NCI-H2196 (cell line): Measurements from ENCODE around the gene FCHSD2.

Experiments used
- DNase-seq: peaks from one replicate; lab custom pipeline; 2025; ENCODE audit not compliant: unreplicated experiment; lab: John Stamatoyannopoulos, UW

Gene FCHSD2

DNA sequence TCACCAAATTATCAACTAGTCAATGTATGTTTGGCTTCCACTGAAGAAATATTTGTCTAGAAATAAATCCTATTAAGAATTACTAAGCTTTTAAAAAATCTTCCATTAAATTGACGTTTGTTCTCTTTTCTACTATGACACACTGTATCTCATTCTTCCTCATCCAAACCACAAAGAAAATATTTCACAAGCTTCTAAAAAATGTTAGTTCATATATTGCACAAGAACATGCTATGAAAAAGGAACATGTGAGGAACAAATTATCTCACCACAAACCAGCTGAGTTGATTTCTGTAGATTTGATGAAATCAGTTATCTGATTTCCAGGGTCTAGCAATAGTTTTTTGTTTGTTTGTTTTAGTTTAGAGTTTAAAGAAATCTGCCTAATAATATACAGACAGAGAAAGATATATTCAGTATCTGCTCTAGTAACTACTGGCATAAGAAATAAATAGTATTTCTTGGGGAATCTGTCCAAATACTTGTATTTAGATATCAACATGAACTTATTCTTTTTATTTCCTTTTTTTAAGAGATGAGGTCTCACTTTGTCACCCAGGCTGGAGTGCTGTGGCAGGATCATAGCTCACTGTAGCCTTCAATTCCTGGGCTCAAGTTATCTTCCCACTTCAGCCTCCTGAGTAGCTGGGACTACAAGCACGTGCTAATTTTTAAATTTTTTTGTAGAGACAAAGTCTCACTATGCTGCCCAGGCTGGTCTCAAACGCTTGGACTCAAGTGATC, 166.2 kb downstream of the FCHSD2 start:
- no peak for DNase-seq

DNA sequence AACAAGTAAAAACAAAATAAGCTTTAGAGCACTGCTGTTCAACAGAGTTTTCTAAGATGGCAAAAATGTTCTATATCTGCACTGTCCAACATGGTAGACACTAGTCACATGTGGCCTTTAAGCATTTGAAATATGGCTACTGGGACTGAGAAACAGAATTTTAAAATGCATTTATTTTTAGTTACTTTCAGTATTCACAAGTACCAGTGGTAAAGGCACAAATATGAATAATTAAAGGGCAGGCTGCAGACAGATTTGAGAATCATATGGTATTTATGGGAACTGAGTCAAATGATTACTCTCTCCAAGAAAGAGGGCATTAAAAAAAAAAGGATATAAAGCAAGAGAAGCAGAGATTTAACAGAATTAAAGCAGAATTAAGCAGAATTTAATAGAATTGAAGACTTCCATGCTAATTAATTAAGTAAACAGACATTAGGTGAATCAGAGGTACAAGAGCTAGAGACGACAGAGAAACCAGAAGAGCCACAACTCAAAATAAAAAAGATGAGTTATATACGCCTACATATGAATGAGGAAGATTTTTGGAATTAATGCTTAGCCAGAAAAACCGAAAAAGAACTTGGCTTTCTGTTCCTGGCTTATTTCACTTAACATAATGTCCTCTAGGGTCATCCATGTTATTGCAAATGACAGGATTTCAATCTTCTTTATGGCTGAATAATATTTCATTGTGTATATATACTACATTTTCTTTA, 167.5 kb downstream of the FCHSD2 start:
- DNase-seq, result no peak

DNA sequence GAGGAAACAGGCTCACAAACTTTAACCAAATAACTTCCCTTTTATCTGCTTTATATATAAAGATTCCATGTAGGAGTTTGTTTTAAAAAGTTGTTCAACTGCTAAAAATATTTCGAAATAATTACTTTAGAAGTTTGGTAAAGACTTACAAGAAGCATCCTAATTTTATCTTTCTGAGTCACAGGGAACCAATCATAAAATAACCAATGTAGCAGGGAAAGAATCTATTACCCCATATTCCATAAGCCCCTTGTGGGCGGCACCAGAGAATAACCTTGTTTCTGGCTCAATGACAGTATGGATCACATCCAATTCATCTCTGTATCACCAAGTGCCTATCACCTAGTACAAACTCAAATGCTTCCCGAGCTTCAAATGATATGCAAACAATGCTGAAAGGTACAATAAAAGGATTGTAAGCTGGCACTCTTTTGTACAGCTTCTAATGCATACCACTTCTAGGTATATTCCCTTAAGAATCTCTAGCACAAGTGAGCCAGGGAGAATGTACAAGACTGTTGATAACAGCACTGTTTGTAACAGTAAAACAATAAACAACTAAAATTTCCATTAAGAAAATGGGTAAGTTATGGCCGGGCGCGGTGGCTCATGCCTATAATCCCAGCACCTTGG, 169.5 kb downstream of the FCHSD2 start:
- DNase-seq, result no peak

DNA sequence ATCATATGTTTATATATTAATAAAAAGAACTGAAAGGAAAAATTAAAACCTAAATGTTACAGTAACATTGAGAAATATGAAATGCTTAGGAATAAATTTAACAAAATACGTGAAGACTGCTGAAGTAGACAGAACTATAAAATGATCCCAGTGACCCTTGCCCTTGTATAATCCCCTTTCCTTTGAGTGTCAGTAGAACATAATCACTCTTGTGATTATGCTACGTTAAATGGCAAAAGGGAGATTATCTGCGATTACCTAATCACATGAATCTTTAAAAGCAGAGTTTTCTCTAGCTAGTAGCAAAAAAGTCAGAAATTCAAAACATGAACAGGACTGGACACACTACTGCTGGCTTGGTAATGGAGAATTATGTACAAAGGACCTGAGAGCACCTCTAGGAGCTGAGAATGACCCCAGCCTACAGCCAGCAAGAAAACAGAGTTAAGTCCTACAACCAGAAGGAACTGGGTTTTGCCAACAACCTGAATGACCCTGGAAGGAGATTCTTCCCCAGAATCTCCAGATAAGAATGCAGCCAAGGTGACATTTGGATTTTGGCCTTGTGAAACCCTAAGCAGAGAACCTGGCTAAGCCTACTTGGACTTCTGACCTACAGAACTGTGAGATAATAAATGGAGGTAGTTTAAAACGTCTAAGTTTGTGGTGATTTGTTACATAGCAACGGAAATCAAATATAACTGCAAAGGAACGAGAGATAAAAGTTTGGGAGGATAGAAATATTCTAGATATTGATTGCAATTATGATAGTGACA, 170.7 kb downstream of the FCHSD2 start:
- DNase-seq, result no peak

DNA sequence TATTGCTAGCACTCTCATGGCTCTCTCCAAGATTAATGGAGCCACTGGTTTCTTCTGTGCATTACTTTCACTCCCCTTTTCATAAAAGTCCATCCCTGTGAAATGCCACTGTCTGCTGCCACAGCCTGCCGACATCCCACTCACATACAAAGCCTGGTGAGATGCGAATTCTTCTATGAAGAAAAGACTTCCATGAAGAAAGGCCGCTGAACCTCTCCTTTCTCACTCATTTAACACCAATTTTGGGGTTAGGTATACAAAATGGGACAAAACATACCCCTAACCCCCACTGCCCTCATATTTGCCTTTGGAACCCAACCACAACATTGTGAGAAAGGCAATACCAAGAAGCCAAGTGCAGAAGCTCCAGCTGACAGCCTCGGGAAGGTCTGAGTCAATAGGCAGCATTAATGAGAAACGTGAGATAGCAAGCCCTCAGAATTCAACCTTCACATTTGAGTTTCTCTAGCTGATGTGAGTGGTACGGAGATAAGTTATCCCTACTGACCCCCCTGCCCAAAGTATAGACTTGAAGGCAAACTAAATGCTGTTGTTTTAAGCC, 171.5 kb downstream of the FCHSD2 start:
- no peak for DNase-seq

DNA sequence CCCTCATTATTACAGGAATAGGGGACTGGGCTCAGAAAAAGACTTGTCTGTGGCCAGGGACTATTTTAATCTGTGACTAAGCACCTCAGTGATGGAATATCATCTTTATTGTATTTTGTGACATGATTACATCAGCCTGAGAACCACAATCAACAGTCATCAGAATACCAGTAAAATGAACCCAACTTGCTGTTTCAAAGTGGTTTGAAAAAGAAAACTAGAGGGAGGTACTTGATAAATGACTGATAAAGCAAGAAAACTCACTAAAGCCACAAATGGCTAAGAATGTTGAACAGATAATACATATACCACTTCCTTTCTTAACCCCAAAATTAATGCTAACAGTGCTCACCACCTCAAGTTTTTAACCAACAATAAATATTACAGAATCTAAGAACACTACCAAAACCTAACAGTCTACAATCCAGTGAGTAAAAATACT, 172.2 kb downstream of the FCHSD2 start:
- no peak for DNase-seq

DNA sequence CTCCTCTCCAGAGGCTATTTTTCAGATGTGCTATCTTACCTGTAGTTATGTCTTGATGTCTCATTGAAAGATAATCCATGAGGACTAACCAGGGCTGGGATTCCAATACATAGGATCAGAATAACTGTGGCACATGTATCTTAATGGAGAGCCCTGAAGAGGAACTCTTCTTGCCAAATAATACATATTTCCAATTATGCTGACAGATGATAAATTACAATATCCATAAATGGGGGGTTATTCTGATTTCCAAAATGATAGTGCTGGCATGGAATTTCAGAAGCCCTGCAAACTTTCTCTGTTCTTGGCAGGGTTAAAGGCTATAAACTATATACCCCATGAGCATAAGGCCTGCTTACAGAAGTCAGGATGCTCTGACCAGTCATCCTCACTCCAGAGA, 173.7 kb downstream of the FCHSD2 start:
- no peak for DNase-seq

DNA sequence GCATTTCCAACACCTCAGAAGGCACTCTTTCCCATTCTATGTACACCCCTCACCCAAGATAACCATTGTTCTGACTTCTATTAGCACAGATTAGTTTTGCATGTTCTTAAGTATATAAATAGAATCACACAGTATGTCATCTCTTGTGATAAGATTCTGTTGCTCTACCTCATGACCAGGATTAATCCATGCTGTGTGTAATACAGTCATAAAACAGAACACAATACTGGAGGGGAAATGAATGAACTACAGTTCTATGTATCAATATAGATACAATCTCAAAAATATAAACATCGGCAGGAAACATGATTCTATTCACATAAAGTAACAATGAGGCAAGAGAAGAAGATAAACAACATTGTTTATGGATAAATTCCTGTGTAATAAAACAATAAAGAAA, 176.4 kb downstream of the FCHSD2 start:
- DNase-seq, result no peak

DNA sequence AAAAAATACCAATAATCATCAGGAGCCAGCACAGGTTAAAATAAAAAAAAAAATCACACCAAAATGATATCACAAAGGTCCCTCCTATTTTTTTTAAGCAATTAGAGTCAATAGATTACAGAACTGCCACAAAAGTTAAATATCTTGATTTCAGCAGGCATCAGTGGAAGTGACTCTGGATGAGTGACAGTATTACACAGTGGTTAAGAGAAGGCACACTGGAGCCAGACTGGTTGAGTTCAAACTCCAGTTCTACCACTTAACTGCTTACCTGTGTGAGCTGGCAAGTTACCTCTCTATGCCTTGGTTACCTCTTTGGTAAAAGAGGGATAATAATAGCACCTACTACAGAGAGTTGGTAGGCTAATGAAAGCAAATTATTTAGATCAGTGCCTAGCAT, 179.4 kb downstream of the FCHSD2 start:
- no peak for DNase-seq

DNA sequence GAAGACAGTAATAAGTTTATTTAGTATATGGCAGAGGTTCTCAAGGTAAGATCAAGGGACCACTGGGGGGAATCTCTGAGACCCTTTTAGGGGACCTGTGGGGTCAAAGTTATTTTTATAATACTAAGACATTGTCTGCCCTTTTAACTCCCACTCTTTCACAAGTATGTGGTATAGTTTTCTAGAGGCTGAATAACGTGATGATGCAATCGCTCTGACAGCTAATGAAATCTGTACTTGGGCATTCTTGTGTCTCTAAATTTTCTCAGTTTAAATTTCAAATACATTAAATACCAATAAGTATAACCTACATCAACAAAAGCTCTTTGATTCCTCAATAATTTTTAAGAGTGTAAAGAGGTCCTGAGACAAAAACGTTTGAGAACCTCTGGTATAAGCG, 180.0 kb downstream of the FCHSD2 start:
- no peak for DNase-seq

DNA sequence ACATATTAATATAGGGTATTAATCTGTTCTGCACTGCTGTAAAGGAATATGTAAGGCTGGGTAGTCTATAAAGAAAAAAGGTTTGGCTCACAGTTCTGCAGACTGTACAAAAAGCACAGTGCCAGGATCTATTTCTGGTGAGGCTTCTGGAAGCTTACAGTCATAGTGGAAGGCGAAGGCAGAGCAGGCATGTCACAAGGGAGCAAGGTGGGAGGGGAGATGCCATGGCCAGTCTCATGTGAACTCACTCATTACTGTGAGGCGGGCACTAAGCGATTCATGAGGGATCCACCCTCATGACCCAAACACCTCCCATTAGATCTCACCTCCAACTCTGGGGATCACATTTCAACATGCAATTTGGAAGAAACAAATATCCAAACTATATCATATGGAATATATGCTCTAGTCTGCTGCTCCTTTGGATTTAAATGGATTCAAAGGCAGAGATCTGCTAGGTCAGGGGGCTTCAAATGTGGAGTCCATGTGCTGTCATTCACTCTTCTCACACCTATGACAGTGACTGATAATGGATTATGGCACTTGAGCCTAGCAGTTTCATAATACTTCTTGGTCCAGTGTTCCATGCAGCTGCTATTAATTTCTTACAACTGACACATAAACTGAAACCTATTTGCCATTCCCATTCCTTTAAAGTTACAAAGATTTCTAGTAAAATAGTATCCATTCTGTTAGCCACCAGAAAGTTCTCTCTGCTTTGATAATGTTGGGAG, 182.0 kb downstream of the FCHSD2 start:
- no peak for DNase-seq

DNA sequence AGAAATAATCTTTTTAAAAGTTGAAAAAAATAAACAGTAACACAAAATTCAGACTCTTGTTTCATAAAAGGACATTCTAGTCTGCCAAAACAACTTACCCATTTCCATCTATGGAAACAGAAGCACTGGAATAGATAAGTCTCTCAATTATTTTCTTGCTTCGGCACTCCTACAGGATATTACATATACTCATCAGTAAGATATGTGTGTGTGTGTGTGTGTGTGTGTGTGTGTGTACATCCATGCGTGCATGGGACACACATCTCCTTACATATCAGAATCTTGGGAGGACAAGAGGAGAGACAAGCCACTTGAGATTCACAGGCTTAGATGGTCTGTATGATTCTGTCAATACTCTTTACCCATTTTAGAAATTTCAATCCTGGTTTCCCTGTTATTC, 183.3 kb downstream of the FCHSD2 start:
- DNase-seq, result no peak

DNA sequence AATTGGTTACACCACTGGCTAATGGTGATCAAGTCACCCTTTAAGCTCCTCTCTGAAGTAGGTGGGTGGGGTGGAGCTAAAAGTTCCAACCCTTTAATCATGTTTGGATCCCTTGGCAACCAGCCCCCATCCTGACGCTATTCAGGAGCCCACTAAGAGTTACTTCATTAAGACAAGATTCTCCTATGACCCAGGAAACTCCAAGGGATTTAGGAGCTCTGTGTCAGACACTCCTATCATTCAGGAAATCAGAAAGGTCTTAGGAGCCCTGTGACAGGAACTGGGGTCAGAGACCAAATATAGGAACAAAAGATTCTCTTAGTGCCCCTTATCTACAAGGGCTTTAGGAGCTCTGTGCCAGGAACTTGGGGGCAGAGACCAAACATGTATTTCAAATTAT, 186.7 kb downstream of the FCHSD2 start:
- DNase-seq, result no peak

DNA sequence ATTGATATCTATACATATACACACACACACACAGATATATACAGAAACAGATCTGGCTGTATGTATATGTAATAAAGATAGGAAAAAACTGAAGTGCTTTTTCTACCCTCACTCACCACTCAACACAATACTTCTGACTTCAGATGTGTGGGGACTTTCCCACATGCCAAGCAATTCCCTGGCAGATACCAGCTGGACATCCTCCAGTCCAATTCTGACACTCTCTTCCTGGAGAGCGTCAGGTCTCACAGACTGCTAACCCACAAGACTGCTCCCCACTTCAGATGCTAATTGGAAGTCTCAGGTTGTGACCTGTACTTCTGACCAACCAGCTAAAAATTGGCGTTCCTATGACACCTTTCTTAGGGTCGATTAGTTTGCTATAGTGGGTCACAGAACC, 187.3 kb downstream of the FCHSD2 start:
- peak; percentile 17 for DNase-seq

DNA sequence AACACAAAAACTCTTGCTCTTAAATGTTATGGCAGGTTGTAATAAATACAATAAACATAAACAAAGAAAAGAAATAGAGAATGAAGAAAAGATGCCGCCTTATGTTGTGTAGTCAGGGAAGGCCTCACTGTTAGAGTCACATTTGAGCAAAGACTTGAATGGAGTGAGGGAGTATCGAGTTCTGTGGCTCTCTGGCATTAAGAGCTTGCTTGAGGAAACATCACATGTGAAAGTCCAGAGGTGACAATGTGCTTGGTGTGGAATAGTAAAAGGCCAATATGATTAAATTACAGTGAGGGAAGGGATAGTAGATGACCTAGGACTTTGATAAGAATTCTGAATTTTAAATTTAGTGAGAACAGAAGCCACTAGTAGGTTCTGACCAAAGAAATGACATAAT, 188.5 kb downstream of the FCHSD2 start:
- no peak for DNase-seq

DNA sequence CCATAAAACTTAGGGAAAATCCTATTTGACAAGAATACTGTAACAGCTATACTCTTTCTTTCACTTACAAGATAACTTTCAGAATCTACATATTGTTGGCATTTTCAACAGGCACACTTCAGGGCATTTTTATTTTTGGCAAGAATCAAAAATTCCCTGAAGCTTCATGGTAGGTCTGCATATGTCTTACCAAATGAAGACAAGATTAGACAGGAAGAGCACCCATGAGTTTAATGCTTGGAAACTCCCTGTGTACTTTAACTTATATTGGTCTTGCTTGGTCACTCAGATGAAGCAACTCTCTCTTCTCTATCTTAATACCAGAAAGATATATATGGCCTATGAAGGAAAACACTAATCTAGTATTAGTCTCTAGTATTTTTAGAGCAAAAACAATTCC, 190.2 kb downstream of the FCHSD2 start:
- no peak for DNase-seq

DNA sequence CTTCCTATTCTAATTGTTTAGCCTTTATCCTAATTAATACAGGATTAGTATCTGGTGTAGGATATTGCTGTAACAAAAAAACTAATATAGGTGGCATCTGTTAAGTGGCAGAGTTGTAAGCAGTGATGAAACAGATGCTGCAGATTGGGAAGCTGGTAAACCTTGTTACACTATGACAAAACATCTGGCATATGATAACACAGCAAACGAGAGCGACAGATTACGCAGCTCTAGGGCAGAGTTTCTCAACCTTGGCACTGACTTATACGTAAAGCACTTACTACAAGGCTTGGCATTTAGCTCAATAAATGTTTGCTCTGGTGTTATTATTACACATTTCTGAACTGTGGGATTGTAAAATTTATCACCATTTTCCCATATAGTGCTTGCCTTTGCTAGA, 190.9 kb downstream of the FCHSD2 start:
- no peak for DNase-seq

DNA sequence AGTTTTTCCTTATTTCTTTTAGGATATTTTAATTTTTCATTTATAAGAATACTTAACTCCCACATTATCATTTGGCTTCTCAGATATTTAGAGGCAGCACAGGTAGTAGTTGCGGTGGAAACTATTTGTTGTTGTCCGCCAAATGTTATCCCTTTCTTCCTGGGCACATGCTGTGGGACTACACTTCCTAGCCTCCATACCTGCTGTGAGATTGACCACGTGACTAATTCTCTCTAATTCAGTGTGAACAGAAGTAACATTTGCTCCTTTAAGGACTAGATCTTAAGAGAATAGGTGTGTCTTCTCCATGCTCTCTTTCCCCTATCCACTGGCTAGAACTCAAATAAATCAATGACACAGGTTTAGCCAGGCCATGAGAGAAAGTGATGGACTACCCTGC, 191.4 kb downstream of the FCHSD2 start:
- DNase-seq, result no peak

DNA sequence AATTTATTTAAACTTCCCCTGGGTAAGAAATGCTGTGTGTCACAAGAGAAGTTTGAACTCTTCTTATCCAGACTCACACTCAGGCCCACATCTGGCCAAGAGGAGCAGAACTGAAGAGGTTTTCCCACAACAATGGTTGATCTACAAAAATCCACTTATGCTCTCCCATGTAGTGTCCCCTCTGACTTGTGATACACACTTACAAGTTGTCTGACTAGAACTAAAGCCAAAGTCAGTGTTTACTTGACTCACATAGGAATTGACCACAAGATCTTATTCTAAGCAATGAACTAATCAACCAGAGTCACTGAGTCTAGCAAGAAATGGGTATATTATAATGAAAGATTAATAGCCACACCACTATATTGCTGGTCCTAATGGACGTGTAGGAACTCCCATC, 194.9 kb downstream of the FCHSD2 start:
- no peak for DNase-seq

DNA sequence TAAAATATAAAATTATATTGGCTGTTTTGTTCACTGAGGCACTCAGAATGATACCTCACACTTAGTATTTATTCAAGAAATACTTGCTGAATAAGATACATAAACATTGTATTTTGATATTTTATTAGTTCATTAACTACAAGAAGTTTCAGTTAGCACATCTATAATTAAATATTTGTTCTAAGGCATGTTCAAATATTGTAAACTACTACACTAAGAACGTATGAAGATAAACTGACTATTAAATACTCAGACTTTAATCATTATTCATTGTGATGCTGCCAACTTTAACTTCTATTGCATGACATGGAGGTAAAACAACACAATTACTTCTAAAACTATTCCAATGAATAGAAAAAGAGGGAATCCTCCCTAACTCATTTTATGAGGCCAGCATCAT, 198.5 kb downstream of the FCHSD2 start:
- no peak for DNase-seq

DNA sequence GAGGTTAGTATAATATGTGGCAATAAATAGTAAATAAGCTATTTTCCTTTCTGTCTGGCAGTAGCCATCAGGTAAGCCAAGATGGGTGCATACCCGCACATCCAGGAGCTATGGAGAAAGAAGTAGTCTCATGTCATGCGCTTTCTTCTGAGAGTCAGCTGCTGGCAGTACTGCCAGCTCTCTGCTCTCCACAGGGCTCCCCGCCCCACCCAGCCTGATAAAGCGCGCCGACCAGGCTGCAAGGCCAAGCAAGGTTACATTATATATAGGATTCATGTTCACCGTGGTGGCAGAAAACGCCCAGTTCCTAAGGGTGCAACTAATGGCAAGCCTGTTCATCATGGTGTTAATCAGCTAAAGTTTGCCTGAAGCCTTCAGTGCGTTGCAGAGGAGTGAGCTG, 201.7 kb downstream of the FCHSD2 start:
- DNase-seq, result no peak
